HS-5 (cell line): ENCODE results near the gene CCNC.

Source experiments
- DNase-seq: peaks from one replicate; pipeline ENCODE4 v3.0.0-alpha.2; 2012; ENCODE audit warnings: low read depth

CCNC gene, protein sequence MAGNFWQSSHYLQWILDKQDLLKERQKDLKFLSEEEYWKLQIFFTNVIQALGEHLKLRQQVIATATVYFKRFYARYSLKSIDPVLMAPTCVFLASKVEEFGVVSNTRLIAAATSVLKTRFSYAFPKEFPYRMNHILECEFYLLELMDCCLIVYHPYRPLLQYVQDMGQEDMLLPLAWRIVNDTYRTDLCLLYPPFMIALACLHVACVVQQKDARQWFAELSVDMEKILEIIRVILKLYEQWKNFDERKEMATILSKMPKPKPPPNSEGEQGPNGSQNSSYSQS

DNA sequence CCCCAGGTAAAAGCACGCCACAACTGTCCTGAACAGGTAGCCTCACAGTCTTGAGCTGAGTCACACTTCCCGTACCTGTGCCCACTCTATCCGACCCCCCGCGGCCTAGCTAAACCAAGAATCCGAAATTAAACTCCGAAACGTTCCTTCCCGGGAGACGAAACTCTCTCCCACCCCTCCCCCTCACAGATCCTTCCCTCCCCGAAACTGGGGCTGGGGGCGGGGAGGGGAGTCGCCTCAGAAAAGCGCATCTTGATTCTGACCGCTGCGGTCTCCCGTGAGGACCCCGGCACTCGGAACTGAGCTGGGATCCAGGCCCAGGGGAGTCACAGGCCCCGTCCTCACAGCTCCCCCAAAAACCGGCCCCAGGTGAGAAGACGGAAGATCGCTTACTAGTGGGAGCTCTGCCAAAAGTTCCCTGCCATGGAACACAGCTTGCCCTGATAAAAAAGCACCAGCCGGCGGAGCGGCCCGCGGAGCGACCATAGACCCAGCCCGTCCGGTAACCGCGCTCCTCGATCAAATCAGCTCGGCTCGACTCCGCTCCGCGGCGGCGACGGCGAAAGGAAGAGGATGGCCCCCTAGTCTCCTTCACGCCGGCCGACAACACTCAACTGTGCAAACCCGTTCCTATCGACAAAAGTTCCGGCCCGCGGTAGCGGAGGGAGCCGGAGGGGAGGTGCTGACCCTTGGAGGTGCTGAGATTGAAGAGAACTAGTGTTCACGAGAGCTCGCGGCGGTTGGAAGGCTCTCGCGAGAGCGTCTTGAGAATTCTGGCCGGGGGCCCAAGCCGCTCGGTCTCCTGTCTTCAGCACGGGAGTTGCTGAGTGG, at the start of gene CCNC:
Gene CCNC, minus strand, starts transcription at position 558 of the 831 bp plus-strand sequence. Its CDS starts 133 bp downstream, at position 425.
- DNase-seq, result peak; percentile 77

DNA sequence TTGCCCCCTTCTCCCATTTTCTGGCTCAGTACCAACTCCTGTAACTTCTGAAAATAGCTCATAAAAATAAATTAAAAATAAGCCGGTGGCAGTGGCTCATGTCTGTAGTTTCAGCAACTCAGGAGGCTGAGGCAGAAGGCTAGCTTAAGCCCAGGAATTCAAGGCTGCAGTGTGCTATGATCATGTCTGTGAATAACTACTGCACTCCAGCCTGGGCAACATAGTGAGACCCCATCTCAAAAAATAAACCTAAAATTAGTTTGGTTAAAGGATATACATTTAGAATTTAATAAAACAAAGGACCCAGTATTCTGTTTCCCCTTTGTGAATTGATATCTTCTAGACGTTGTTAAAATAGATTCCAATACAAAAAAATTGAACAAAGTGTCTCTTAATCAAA, 48.7 kb upstream of the CCNC start:
- no peak for DNase-seq

DNA sequence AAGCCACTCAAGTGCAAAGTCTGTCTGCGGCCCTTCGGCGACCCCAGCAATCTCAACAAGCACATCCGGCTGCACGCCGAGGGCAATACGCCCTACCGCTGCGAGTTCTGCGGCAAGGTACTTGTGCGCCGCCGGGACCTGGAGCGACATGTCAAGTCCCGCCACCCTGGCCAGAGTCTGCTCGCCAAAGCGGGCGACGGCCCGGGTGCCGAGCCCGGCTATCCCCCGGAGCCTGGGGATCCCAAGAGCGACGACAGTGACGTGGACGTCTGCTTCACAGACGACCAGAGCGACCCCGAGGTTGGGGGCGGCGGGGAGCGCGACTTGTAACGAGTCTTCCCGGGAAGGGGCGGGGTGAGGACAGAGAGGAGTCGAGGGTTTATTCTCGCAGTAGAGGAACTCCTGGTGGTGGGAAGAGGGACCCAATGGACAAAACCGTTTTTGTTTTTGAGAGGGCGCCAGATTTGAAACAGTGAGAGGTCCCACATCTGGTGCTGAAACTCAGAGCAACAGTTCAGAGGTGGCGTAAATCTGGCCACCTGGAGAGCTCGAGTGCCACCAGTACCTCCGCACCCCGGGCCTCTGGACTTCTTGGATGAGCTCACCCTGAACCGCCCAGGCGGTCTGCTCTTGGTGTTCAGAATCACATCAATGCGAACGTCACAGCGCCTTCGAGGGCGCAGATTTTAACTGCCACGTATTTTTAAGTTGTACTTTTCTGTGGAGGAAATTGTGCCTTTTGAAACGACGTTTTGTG, 46.1 kb upstream of the CCNC start:
- DNase-seq, result peak; percentile 35

- DNase-seq, result no peak
Observed at GRCh38 chr6:99613705-99614429, 45.4 kb upstream of the CCNC start.

- no peak for DNase-seq
Observed at GRCh38 chr6:99613409-99613704, 44.9 kb upstream of the CCNC start.

GRCh38 chr6:99612551-99613408, 44.3 kb upstream of the CCNC start:
- no peak for DNase-seq

DNA sequence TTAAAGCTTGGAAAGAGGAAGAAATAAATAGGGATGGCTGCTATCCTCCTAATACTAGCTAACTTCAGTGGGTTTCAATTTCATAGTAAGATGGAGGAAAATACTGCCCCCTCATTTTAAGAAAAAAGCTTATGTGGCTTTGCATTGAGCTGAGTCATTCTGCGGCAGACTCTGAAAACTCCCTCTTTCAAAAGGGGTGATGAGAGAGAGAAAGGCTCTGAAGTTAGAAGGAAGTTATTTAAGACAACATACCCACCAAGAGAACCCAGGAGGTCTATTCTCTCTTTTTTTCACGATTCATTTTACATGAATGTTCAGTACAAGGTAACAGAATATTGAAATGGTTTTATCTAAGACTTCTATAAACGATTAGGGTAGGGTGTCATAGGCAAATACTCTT, 42.7 kb upstream of the CCNC start:
- DNase-seq, result no peak

- no peak for DNase-seq
Observed at GRCh38 chr6:99609905-99610489, 41.5 kb upstream of the CCNC start.

DNA sequence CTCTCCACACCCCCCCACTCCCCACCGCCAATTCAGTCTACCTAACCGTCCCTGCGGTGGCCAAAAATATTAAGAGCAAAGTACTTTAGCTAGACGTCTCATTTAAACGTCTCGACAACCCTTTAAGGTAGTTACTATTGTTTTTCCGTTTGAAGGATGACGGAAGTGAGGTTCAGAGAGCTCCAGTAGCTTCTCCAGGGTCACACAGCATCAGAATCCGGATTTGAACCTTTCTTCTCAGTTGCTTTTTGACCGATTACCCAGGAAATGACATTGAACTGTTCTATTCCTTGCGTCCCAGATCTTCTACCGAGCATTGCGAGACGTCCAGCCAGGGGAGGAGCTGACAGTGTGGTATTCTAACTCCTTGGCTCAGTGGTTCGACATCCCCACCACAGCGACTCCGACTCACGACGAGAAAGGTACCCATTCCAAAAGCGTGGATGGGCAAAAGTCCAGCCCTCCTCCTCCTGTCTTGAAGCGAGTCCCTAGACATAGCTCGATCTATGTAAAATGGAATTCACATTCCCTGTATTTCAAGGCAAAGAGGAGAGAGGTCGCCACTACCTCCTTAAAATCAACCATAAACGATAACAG, 40.5 kb upstream of the CCNC start:
- no peak for DNase-seq

GRCh38 chr6:99608059-99608885, 39.8 kb upstream of the CCNC start:
- DNase-seq, result no peak

- no peak for DNase-seq
Observed at GRCh38 chr6:99607416-99608036, 39.1 kb upstream of the CCNC start.

DNA sequence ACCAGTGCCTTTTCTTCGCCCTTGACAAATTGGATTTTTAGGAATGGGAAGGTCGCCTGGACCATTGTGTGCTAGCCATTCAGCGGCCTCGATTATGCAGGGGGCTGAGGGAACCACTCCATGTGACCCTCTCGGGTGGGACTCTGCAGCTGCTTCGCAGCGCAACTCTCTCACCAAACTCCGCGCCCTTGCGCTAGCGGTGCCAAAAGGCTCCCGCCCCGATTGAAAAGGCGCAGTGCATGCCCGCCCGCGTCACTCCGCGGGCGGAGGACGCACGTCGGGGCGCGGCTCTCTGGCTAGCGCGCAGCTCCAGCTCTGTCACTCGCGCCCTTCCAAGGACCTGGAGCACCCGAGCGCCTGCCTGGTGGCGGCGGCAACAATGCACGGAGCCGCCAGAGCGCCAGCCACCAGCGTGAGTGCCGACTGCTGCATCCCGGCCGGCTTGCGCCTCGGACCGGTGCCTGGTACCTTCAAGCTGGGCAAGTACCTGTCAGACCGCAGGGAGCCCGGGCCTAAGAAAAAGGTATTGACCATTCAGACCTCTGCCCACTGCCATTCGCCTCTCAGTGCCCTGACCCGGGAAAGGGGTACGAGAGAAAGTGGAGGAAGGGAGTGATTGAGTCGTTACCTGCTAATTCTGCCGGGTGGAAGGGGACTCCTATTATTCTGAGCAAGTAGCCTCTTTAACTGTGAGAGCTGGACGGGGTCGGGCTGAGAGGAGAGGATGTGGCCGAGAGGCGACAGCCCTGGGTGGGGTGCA, 38.4 kb upstream of the CCNC start, which contains the start of gene PRDM13:
Gene PRDM13, plus strand, starts transcription at position 178 of the 760 bp plus-strand sequence. Its CDS starts 202 bp downstream, at position 380.
- DNase-seq, result no peak

DNA sequence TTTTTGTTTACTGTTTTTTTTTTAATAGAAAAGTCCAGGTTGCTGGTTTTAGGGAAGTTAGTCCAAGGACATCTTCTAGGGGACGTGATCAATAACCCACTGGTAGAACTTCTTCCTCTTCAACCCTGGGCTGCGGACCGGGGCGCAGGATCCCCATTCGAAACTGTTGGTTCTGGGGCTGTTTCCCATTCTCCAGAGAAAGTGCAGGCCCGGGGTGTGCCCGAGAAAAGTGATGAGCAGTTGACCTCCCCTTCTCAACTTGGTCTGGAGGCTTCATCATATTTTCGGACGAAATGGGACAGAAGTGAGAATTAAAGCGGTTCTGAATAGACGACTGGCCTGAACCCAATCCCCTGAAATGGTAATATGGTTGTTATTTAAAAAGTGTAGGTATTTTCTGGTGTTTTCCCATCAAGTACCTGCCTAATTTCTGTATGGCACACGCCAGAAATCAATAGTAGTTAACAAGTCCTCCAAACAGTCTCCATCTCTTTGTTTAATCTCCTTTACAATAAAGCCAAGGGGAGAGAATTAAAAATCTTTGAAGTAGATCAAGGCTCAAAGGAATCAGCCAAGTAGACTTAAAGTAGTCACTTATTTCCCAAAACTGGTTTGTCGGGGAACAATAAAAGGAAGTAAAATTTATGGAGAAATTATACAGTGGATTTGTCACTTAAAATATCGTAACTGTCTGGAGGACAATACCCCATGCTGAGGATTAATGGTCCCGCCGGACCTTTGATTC, 37.6 kb upstream of the CCNC start:
- no peak for DNase-seq

DNA sequence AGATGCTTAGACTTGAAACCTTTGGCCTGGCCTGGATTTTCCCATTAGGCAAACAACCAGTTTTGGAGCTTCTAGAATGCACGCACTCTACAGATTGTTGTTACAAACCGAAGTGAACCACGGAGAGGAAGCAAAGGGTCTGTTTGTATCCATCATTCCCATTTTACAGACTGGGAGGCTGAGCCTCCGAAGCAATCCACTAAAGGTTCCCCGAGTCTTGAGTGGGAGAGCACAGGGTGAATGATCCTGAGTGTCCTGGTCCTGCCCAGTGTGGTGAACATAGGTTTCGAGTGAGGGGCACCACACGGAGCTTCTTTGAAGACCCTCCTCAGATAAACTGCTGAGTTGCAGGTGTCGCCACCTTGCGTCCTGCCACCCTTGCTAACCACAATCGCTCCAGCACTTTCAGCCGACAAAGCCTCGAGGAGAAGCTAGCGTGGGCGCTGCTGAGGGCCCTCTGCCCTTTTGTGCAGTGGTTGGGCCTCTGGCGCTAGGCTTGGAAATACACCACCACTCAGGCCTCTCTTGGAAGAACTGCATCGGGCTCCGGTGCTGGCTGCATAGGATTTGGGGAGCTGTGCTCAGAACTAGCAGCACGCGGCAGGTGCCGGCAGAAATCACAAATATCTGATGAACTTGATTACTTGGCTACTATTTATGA, 36.7 kb upstream of the CCNC start:
- DNase-seq, result no peak

DNA sequence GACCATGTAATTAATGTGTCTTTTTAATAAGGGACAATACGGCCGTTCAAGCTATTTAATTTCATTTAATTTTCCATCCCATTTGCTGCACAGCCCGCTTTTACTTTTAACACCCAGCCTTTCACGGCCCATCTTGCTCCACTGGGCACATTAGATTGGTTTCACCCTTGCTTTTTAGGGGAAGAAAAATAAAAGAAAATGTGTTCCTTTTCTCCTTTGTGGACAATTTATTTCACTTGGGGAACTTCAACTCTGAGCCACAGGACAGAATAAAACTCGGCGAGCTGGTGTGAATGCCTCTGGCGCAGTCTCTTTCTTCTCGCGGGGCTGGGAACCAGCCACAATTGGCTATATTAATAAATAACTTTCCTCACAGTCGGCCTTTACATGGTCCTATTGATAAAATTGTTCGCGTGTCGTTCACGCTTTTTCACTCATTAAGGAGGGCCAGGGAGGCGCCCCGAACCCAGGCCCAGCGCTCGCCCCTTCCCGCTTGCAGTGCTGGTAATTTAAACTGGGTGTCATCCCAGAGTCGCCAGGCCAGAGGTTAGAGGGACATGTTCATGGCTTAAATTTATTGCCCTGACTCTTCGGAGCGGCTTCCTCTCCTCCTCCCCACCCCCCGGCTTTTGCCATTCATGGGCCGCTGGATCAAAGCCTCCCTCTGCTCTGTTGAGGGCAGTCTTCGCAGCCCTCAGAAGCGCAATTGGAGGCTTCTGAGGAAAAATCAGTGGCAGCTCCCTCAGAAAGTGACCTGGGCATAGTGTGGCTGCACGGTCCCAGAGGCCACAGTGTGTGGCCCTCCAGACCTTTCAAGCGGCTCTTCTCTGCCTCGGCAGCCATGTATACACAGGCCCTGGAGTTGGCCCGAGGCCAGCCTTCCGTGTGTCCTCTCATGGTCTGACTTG, 36.0 kb upstream of the CCNC start:
- no peak for DNase-seq
